C4-2B (cell line): ENCODE results near the gene DNAJB5.

Experiments used
- CTCF ChIP-seq: fragments of 450-650 bp; conservative IDR thresholded peaks from 2 replicates; pipeline ENCODE4 v1.5.1; 2017; ENCODE audit warnings: mild to moderate bottlenecking
- ZFX ChIP-seq: fragments of 450-650 bp; IDR thresholded peaks from 2 replicates; pipeline ENCODE4 v1.6.1; 2017

GRCh38 chr9:34987160-34987901 lies 2.2 kb upstream of the DNAJB5 start:
- no peak for TF ChIP-seq CTCF
- no peak for TF ChIP-seq ZFX
